ENCODE data around the gene LRRC59. TPM values are rescaled to one million over a fixed set of nuclear protein-coding genes. Genes with fewer than 3 reads are reported as not detected.

The LRRC59 gene
- total RNA-seq (ENCODE audit: unreplicated experiment): 73.9 TPM
- long read RNA-seq, transcript LRRC59-201 (7 exons, 2,910 nt): major isoform, 13 of 15 reads
- long read RNA-seq, partial matches to known transcripts: 0 of 15 reads
- long read RNA-seq, other reads (novel, unspliced or antisense): 2 of 15 reads

DNA sequence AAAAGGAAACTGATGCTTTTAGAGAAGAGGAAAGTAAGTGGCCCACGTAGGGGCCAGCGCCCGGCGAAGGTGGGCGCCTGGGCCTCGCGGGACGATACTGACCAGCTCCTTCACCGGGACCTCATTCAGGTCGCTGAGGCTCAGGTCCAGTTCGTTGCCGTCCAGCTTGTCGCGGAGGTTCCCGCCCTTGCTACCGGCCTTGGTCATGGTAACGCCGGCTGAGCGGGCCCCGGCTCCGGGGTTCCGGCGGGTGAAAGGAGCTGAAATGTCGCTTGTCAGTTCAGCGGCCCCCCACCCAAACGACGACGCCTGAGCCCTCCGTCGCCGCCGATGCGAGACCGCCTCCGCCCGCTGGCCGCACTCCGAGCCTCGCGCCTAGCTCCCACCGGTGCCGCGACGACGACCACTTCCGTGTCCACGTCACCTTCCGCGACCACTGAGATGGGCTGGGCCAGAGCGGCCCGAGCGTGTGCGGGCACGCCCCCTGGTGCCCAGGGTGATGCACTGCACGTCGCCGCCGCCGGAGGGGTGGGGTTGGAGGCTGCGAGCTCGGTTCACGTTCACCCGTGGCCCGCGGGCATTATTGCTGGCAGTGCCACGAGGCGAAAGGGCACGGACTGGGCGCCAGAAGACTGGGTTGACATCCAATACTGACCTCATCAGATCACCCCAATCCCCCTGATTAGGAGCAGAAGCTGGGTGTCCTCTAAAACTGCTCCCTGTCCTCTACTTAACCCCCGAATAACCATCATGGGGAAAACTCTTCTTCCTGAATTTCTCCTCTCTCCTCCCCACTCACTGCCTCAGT, at the start of gene LRRC59:
TSS of gene LRRC59 (minus strand) at position 413 of the 808 bp plus-strand sequence. CDS start at position 207, 206 bp downstream.
- DNase-seq: peak; percentile 93
- Mint-ChIP-seq H3K9me3 (ENCODE audit: unreplicated experiment) (peaks cover 3% of the 10 kb centered on the region), H3K4me1 (ENCODE audit: low read depth, unreplicated experiment) (peaks cover 6% of the 10 kb centered on the region), H3K36me3 (ENCODE audit: unreplicated experiment) (no peaks in the 10 kb centered on the region), H3K4me3 (ENCODE audit: unreplicated experiment) (peak within 1 kb of the TSS; percentile 93), H3K27ac (ENCODE audit: unreplicated experiment) (peak within 1 kb of the TSS; percentile 33), H3K27me3 (ENCODE audit: unreplicated experiment) (peaks cover 4% of the 10 kb centered on the region)
- peak; percentile 99 for TF ChIP-seq CTCF (IDR thresholded peaks at IDR 0.05; ENCODE audit: partially characterized antibody, unreplicated experiment)

DNA sequence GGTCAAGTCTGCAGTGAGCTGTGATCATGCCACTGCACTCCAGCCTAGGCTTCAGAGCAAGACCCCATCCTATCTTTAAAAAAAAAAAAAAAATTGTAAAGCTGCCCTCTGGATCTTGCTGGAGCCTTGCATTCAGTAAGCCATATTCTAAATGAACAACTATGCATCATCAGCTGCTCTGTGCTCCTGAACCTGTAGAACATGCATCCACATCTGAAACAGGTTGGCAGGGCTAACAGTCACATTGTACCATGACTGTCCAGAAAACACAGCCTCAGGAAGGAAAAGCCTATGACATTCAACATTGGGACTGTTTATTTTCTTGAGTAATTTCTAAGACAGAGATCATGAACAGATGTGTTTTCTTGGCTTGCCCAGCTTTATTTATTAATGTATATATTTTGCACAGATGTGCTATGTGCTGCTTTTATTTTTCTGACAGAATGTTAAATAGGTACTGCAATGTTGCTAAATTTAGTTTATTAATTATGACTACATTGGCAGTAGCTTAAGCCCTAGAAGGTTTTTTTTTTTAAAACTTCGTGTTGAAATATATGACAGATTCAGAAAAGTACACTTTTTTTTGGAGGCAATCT, 48.5 kb upstream of the LRRC59 start:
- no peak for TF ChIP-seq CTCF (IDR thresholded peaks at IDR 0.05; ENCODE audit: partially characterized antibody, unreplicated experiment)
- no peaks in the 10 kb centered on the region for H3K4me1 Mint-ChIP-seq (ENCODE audit: low read depth, unreplicated experiment)
- H3K27me3 Mint-ChIP-seq (ENCODE audit: unreplicated experiment): no peaks in the 10 kb centered on the region
- H3K9me3 Mint-ChIP-seq (ENCODE audit: unreplicated experiment): no peaks in the 10 kb centered on the region
- no peak overlapping the region for H3K4me3 Mint-ChIP-seq (ENCODE audit: unreplicated experiment)
- H3K27ac Mint-ChIP-seq (ENCODE audit: unreplicated experiment): no peak overlapping the region
- no peak for DNase-seq
- H3K36me3 Mint-ChIP-seq (ENCODE audit: unreplicated experiment): no peaks in the 10 kb centered on the region

DNA sequence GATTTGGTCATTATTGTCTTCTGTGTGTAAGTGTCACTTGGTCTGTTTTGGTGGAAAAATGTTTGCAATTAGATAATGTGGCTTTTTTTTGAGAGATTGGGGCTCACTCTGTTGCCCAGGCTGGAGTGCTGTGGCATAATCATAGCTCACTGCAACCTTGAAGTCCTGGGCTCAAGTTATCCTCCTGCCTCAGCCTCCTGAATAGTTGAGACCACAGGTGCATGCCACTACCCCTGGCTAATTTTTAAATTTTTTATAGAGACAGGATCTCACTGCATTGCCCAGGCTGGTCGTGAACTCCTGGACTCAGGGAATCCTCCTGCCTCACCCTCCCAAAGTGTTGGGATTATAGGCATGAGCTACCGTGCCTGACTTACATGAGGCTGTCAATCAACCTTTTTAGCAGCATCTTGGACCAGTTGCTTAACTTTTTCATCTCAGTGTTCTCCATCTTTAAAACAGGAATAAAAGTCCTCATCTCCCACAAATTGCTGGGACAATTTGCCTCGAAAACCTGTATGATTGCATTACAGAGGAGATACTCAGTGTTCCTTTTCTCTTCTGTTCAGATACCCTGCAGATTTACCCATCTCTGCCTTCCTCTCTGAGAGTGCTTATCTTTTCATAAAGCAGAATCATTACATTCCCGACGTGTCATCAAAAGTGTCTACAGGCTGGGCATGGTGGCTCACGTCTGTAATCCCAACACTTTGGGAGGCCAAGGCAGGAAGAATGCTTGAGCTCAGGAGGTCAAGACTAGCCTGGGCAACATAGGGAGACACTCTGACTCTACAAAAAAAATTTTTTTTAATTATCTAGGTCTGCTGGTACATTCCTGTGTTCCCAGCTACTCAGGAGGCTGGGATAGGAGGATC, 47.8 kb upstream of the LRRC59 start:
- Mint-ChIP-seq H3K4me1 (ENCODE audit: low read depth, unreplicated experiment) (no peaks in the 10 kb centered on the region), H3K4me3 (ENCODE audit: unreplicated experiment) (no peak overlapping the region), H3K36me3 (ENCODE audit: unreplicated experiment) (no peaks in the 10 kb centered on the region), H3K27me3 (ENCODE audit: unreplicated experiment) (no peaks in the 10 kb centered on the region), H3K9me3 (ENCODE audit: unreplicated experiment) (no peaks in the 10 kb centered on the region), H3K27ac (ENCODE audit: unreplicated experiment) (no peak overlapping the region)
- no peak for TF ChIP-seq CTCF (IDR thresholded peaks at IDR 0.05; ENCODE audit: partially characterized antibody, unreplicated experiment)
- DNase-seq: no peak

DNA sequence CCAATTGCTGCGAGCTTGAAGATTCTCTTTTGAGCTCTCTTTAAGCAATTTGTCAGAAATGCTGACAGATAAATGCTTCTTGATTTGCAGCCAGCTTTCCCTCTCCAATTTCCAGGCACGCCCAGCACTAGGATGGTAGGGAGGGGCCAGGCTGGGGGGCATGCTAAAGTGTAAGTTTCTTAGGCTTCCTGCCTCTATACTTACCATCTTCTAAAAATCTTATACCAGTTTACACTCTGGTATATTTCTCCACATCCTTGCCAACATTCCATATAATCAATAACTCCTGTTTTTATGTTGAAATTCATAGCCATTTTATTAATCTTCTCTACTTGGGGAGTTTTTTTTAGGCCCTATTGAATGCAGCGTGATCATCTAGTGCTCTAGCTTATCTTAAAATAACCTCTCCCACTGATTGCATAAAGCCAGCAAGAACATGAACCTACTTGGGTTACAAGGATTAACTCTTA, 46.2 kb upstream of the LRRC59 start:
- Mint-ChIP-seq H3K9me3 (ENCODE audit: unreplicated experiment) (no peaks in the 10 kb centered on the region), H3K4me3 (ENCODE audit: unreplicated experiment) (no peak overlapping the region), H3K36me3 (ENCODE audit: unreplicated experiment) (no peaks in the 10 kb centered on the region), H3K27me3 (ENCODE audit: unreplicated experiment) (no peaks in the 10 kb centered on the region), H3K27ac (ENCODE audit: unreplicated experiment) (no peak overlapping the region), H3K4me1 (ENCODE audit: low read depth, unreplicated experiment) (no peaks in the 10 kb centered on the region)
- no peak for TF ChIP-seq CTCF (IDR thresholded peaks at IDR 0.05; ENCODE audit: partially characterized antibody, unreplicated experiment)
- DNase-seq: no peak
